Heart left ventricle (tissue), 13 donors: ENCODE measurements around the gene ANGPTL8.

Experiments used
- POLR2A ChIP-seq, 2 donors: fragments of 450-650 bp; IDR thresholded peaks; one replicate each; pipeline ENCODE4 v1.6.1; 2017; ENCODE audit warnings: antibody characterized with exemption in 2 of 2, mild to moderate bottlenecking in 2 of 2, moderate library complexity in 2 of 2
- TF ChIP-seq, protein P1 (sequence below), 12 donors: fragments of 200-600 bp; sonication (generic) in 4 of 12; IDR thresholded peaks; one replicate each; pipeline versions ENCODE4 v1.5.0 to v1.8.0; 2018 to 2022; ENCODE audit warnings: antibody characterized with exemption in 12 of 12, mild to moderate bottlenecking in 5 of 12
- donor health status: ischemic (EF 13 %, LVEDD 7.1; RV severe dilation, severe dysfunction).
- donor health status: DM: no; HTN: yes; CAD: no.
- donor health status: DM: no; HTN: no; CAD: no.
- donor health status: ischemic (EF 25% LVEDD 6.9; RV normal size, moderate dysfunction).
- donor health status: ischemic (EF 25% LVEDD 5.7; RV mildly dilated, moderate dysfunction).
- donor health status: ischemic (EF 35%, LVEDD 5.7; RV mildly dilated, moderate dysfunction).
- donor health status: nonischemic (EF 11% LVEDD 7.7; RV severe dilation, severe dysfunction).
- donor health status: DM: yes; HTN: yes; CAD: no.
- donor health status: PGD.
- donor health status: ischemic (EF 29% LVEDD 5.4; RV normal size, mild dysfunction).
- donor health status: nonischemic (EF 23%, LVEDD 6.1; RV moderate dilation, normal function).

DNA sequence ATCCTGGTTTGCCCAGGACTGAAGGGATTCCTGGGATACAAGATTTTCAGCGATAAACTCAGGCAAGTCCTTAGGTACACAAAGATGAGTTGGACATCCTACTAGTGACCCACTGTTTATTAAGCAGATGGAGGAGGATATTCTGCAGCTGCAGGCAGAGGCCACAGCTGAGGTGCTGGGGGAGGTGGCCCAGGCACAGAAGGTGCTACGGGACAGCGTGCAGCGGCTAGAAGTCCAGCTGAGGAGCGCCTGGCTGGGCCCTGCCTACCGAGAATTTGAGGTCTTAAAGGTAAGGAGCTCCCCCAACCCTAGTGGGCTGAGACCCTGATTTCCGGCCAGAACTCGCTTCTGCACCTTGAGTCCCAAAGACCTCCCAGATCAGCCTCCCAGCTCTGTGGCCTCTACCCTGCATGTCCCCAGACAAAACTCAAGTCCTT lies 607 bp downstream of the ANGPTL8 start:
- TF ChIP-seq, protein P1, sequence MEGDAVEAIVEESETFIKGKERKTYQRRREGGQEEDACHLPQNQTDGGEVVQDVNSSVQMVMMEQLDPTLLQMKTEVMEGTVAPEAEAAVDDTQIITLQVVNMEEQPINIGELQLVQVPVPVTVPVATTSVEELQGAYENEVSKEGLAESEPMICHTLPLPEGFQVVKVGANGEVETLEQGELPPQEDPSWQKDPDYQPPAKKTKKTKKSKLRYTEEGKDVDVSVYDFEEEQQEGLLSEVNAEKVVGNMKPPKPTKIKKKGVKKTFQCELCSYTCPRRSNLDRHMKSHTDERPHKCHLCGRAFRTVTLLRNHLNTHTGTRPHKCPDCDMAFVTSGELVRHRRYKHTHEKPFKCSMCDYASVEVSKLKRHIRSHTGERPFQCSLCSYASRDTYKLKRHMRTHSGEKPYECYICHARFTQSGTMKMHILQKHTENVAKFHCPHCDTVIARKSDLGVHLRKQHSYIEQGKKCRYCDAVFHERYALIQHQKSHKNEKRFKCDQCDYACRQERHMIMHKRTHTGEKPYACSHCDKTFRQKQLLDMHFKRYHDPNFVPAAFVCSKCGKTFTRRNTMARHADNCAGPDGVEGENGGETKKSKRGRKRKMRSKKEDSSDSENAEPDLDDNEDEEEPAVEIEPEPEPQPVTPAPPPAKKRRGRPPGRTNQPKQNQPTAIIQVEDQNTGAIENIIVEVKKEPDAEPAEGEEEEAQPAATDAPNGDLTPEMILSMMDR (IDR thresholded peaks at IDR 0.05): no peak
- TF ChIP-seq POLR2A (IDR thresholded peaks at IDR 0.05): no peak
